Gastroesophageal sphincter (tissue), 4 donors: Measurements from ENCODE around the gene LRRC45. TPM values are rescaled to one million over a fixed set of nuclear protein-coding genes. Genes with fewer than 3 reads are reported as not detected.

Experiments
- ATAC-seq: fragments of 150-250 bp; one replicate; pipeline ENCODE4 v1.9.1; 2016; ENCODE audit warnings: mild to moderate bottlenecking, moderate library complexity
- H3K27ac ChIP-seq, 4 donors: fragments of 200-600 bp; sonication (generic) in 3 of 4; 1 replicate in 3 of 4; 2 replicates in 1 of 4; pipeline ENCODE4 v1.5.1; 2016 to 2019
- H3K27me3 ChIP-seq: fragments of 200-600 bp; sonication (generic); one replicate; pipeline ENCODE4 v1.5.1; 2019
- H3K36me3 ChIP-seq, 2 donors: fragments of 200-600 bp; sonication (generic); one replicate each; pipeline ENCODE4 v1.5.1; 2019; ENCODE audit warnings: control low read depth in 1 of 2
- H3K4me1 ChIP-seq, 3 donors: fragments of 200-600 bp; sonication (generic); 1 replicate in 2 of 3; 2 replicates in 1 of 3; pipeline ENCODE4 v1.5.1; 2016 to 2019; ENCODE audit warnings: control low read depth in 2 of 3
- H3K4me3 ChIP-seq, 2 donors: fragments of 200-600 bp; sonication (generic); one replicate each; pipeline ENCODE4 v1.5.1; 2019; ENCODE audit warnings: mild to moderate bottlenecking in 1 of 2, moderate library complexity in 1 of 2
- H3K9me3 ChIP-seq, 3 donors: fragments of 200-600 bp; sonication (generic); one replicate each; pipeline ENCODE4 v1.5.1; 2017 to 2019; ENCODE audit warnings: control low read depth in 2 of 3
- CTCF ChIP-seq, 4 experiments: fragments of 200-600 bp in 2 of 4; fragments of 450-650 bp in 2 of 4; sonication (generic) in 1 of 4; IDR thresholded peaks; one replicate each; pipeline ENCODE4 v1.5.1; 2017 to 2019; ENCODE audit warnings: antibody characterized with exemption in 4 of 4, mild to moderate bottlenecking in 2 of 4, moderate library complexity in 2 of 4
- EP300 ChIP-seq: sonication (generic); formaldehyde crosslinking; IDR thresholded peaks from one replicate; pipeline ENCODE4 v1.6.1; 2017; ENCODE audit warnings: antibody characterized with exemption, mild to moderate bottlenecking
- POLR2A ChIP-seq, 2 donors: fragments of 450-650 bp; IDR thresholded peaks; one replicate each; pipeline ENCODE4 v1.6.1; 2017; ENCODE audit warnings: antibody characterized with exemption in 2 of 2, mild to moderate bottlenecking in 2 of 2, moderate library complexity in 1 of 2
- POLR2AphosphoS5 ChIP-seq: sonication (generic); formaldehyde crosslinking; IDR thresholded peaks from one replicate; pipeline ENCODE4 v1.6.1; 2017; ENCODE audit warnings: antibody characterized with exemption
- WGBS, 2 donors: methylation state at CpG; one replicate each; pipeline ENCODE4 v1.1.5; 2018; ENCODE audit warnings: low coverage in 1 of 2; 5-methylcytosine and 5-hydroxymethylcytosine counted together
- total RNA-seq, 4 donors: library from RNA; depleted of rRNA; stranded (reverse); fragments of >200 nt; gene quantifications; one replicate each; pipeline ENCODE4 v1.1.0, GENCODE V29; 2016

The LRRC45 gene
- total RNA-seq, 4 donors from 2014 or later, result 4.4 to 16.3 (median 12.4) TPM

DNA sequence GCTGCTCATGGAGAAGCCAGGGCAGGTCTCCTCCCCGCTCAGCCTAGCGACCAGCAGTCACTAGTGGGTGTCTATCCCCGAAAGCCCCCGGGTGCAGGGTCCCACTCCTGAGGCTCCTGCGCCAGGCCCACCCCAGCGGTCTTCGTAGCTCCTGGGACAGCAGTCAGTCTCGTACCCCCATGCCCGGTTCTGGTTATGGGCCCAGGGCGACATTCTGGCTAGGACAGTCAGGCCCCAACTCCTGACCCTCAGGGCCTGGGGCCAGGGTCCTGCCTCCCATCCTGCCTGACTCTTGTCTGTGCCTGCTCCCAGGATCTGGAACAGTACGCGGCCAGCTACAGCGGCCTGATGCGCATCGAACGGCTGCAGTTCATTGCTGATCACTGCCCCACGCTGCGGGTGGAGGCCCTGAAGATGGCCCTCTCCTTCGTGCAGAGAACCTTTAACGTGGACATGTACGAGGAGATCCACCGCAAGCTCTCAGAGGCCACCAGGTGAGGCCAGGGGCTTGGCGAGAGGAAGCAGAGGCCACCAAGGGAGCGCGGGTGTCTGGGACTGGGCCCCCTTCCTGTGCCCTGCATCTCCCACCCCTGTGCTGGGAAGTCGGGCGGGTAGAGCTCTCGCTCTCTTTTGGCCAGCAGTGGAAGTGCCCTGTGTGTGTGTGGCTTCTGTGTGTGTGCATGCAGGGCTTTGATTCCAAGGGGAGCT, 30.6 kb downstream of the LRRC45 start:
- no peak for TF ChIP-seq POLR2AphosphoS5
- no peak for TF ChIP-seq EP300
- no peak for TF ChIP-seq POLR2A (IDR thresholded peaks at IDR 0.05)
- TF ChIP-seq CTCF (IDR thresholded peaks at IDR 0.05), result no peak
- Histone ChIP-seq H3K27me3 (no peaks in the 10 kb centered on the region), H3K27ac (no peak overlapping the region), H3K9me3 (no peaks in the 10 kb centered on the region), H3K4me3 (no peak overlapping the region), H3K4me1 (peaks cover 0 to 54% (median 26%) of the 10 kb centered on the region in 3 donors), H3K36me3 (peaks cover 0 to 75% of the 10 kb centered on the region in 2 donors)
- no peak for ATAC-seq
- WGBS, 2 donors, result 80% methylated on average over 3 of the region's 28 CpGs; no CpG with 5 or more reads in 1 of the 2 donors

DNA sequence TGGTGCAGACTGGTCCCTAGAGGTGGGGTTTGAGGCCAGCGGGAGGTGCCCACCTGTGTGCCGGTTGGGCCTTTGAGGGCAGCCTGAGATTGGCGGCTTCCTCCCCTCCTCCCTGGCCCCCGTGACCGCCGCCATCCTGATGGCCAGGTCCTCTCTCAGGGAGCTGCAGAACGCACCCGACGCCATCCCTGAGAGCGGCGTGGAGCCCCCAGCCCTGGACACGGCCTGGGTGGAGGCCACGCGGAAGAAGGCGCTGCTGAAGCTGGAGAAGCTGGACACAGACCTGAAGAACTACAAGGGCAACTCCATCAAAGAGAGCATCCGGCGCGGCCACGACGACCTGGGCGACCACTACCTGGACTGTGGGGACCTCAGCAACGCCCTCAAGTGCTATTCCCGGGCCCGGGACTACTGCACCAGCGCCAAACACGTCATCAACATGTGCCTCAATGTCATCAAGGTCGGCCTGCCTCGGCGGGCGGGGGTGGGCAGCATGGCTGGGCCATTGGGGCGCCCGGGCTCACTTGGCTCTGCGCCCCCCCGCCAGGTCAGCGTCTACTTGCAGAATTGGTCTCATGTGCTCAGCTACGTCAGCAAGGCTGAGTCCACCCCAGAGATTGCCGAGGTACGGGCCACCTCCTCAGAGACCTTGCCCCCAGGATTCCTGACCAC, 31.4 kb downstream of the LRRC45 start:
- Histone ChIP-seq H3K4me3 (no peak overlapping the region), H3K36me3 (peaks cover 0 to 75% of the 10 kb centered on the region in 2 donors), H3K27ac (no peak overlapping the region), H3K4me1 (peaks cover 0 to 49% (median 25%) of the 10 kb centered on the region in 3 donors), H3K9me3 (no peaks in the 10 kb centered on the region), H3K27me3 (no peaks in the 10 kb centered on the region)
- 100% methylated on average over 1 of the region's 38 CpGs for WGBS, 2 donors
- TF ChIP-seq EP300 (no peak), POLR2A (IDR thresholded peaks at IDR 0.05) (no peak), CTCF (IDR thresholded peaks at IDR 0.05) (no peak), POLR2AphosphoS5 (no peak)
- ATAC-seq, result no peak

DNA sequence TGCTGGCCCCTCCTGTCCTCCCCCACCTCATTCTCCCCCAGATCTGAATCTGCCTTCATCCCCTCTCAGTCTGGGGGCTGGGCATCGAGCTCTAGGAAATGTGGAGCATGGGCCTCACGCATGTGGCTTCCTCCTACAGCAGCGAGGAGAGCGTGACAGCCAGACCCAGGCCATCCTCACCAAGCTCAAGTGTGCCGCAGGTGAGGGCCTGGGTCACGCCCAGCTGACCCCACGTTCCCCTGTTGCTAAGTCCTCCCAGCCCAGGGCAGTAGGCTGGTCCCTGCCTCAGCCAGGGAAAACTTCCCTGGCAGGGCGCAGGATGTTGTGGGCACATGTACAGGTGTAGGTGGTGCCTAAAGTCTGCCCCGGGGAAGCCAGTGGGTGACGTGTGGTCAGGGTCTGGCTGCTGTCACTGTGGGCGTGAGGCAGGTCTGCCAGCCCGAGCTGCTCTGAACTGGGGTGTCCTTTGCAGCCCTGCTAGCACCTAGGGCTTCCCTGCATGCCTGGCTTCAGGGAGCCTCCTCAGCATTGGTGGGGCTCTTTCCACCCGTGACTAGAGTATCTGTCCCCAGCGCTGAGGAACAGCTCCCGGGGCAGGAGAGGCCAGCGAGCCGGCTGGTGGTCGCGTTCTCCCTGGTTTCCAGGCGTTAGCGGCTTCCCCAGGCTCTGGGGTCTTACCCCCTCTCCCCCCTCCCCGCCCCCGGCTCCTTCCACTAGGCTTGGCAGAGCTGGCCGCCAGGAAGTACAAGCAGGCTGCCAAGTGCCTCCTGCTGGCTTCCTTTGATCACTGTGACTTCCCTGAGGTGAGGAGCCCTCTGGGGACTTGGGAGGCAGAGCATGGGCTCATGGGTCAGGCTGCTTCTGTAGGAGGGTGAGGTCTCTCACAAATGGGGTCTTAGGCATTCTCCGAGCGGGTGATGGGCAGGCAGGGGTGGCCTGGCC, 32.2 kb downstream of the LRRC45 start:
- no peak for TF ChIP-seq CTCF (IDR thresholded peaks at IDR 0.05)
- no peak for TF ChIP-seq EP300
- Histone ChIP-seq H3K27me3 (no peaks in the 10 kb centered on the region), H3K4me3 (no peak overlapping the region), H3K9me3 (no peaks in the 10 kb centered on the region), H3K36me3 (peaks cover 0 to 75% of the 10 kb centered on the region in 2 donors), H3K4me1 (peaks cover 0 to 41% (median 18%) of the 10 kb centered on the region in 3 donors), H3K27ac (no peak overlapping the region)
- no peak for ATAC-seq
- WGBS, 2 donors, result 60 to 78% methylated on average over 1 to 3 of the region's 26 CpGs

GRCh38 chr17:82055965-82056728, 33.0 kb downstream of the LRRC45 start:
- H3K4me1 ChIP-seq, result peaks cover 0 to 33% (median 12%) of the 10 kb centered on the region in 3 donors
- H3K27me3 ChIP-seq, result no peaks in the 10 kb centered on the region
- no peak overlapping the region for H3K27ac ChIP-seq
- no peaks in the 10 kb centered on the region for H3K9me3 ChIP-seq
- no peak for TF ChIP-seq POLR2A (IDR thresholded peaks at IDR 0.05)
- no peak for TF ChIP-seq POLR2AphosphoS5
- no peak for TF ChIP-seq EP300
- no peak for TF ChIP-seq CTCF (IDR thresholded peaks at IDR 0.05)
- no peak overlapping the region for H3K4me3 ChIP-seq
- 80% methylated on average over 1 of the region's 28 CpGs; no CpG with 5 or more reads in 1 of the 2 donors for WGBS, 2 donors
- H3K36me3 ChIP-seq, result peaks cover 0 to 80% of the 10 kb centered on the region in 2 donors
- ATAC-seq, result no peak
